Liver (tissue), 9 donors: ENCODE data around the gene SPATA31A6. TPM values are rescaled to one million over a fixed set of nuclear protein-coding genes. Genes with fewer than 3 reads are reported as not detected.
"Not testable (repeated sequence)": the region's sequence is repeated elsewhere in the genome, so short reads cannot be mapped to it uniquely, and the experiment has no call there.

Source experiments
- DNase-seq: peaks from one replicate; pipeline ENCODE4 v3.0.0-alpha.2; 2017; ENCODE audit warnings: low spot score
- H3K27ac ChIP-seq, 2 donors: one replicate each; pipeline ENCODE4 v1.7.0; 2013; ENCODE audit warnings: inconsistent platforms in 2 of 2, low read length in 2 of 2, control low read depth in 1 of 2, low read depth in 1 of 2, mild to moderate bottlenecking in 1 of 2
- H3K27me3 ChIP-seq, 4 donors: one replicate each; pipeline versions ENCODE4 v1.6.1 to v1.7.0; 2013; ENCODE audit warnings: low read length in 3 of 4, inconsistent platforms in 1 of 4, mild to moderate bottlenecking in 1 of 4, moderate library complexity in 1 of 4; ENCODE audit not compliant: control insufficient read depth in 4 of 4, insufficient read depth in 4 of 4
- H3K36me3 ChIP-seq, 4 donors: one replicate each; pipeline versions ENCODE4 v1.6.1 to v1.7.0; 2013; ENCODE audit warnings: low read length in 3 of 4, mild to moderate bottlenecking in 3 of 4, low read depth in 1 of 4, moderate library complexity in 1 of 4; ENCODE audit not compliant: control insufficient read depth in 4 of 4, insufficient read depth in 3 of 4
- H3K4me1 ChIP-seq, 4 donors: one replicate each; pipeline versions ENCODE4 v1.6.1 to v1.7.0; 2013; ENCODE audit warnings: low read length in 3 of 4, mild to moderate bottlenecking in 3 of 4, moderate library complexity in 1 of 4; ENCODE audit not compliant: control insufficient read depth in 4 of 4, insufficient read depth in 4 of 4
- H3K4me3 ChIP-seq, 3 donors: one replicate each; pipeline versions ENCODE4 v1.6.1 to v1.7.0; 2013; ENCODE audit warnings: low read length in 3 of 3, control low read depth in 1 of 3, low read depth in 1 of 3, mild to moderate bottlenecking in 1 of 3
- H3K9ac ChIP-seq, 2 donors: one replicate each; pipeline ENCODE4 v1.7.0; 2013; ENCODE audit warnings: low read length in 2 of 2, mild to moderate bottlenecking in 2 of 2, moderate library complexity in 2 of 2, control low read depth in 1 of 2, low read depth in 1 of 2
- H3K9me3 ChIP-seq, 4 donors: one replicate each; pipeline versions ENCODE4 v1.6.1 to v1.7.0; 2013; ENCODE audit warnings: low read length in 3 of 4; ENCODE audit not compliant: control insufficient read depth in 4 of 4
- WGBS: extraction: QIAGEN DNeasy Blood & Tissue Kit; methylation state at CpG from one replicate; pipeline ENCODE4 v1.1.7; 2013; 5-methylcytosine and 5-hydroxymethylcytosine counted together
- polyA plus RNA-seq, 2 donors: library from polyadenylated mRNA; stranded (reverse) in 1 of 2; unstranded in 1 of 2; fragments of 200-250 nt in 1 of 2; fragments of >200 nt in 1 of 2; fragmentation: Nextera tagmentation in 1 of 2; extraction: Ambion mirVana in 1 of 2; gene quantifications; one replicate each; pipeline versions ENCODE4 v1.2.1 to v1.2.3, GENCODE V29; 2013 to 2015
- total RNA-seq, 2 donors: library from RNA; depleted of rRNA; stranded (reverse); fragments of >200 nt; gene quantifications; one replicate each; pipeline ENCODE4 v1.2.3, GENCODE V29; 2014
- donor health status: healthy.
- donor health status: healthy.
- donor health status: healthy.
- donor health status: healthy.
- donor health status: healthy.

Gene SPATA31A6
- not detected for total RNA-seq
- polyA plus RNA-seq = not detected

- DNase-seq, H3K4me3 ChIP-seq, H3K9ac ChIP-seq, H3K36me3 ChIP-seq, H3K9me3 ChIP-seq, H3K4me1 ChIP-seq, H3K27ac ChIP-seq, H3K27me3 ChIP-seq: not testable (repeated sequence)
- 83% methylated on average over 3 of the region's 5 CpGs for WGBS
Observed at GRCh38 chr9:42183359-42183758, at the start of gene SPATA31A6. Gene SPATA31A6 (plus strand): TSS chr9:42183659. CDS start chr9:42183688, 29 bp downstream.

- H3K4me3 ChIP-seq, DNase-seq, H3K4me1 ChIP-seq, H3K9ac ChIP-seq, H3K36me3 ChIP-seq, H3K27me3 ChIP-seq, H3K9me3 ChIP-seq, H3K27ac ChIP-seq: not testable (repeated sequence)
- WGBS = 7% methylated on average over 1 of the region's 1 CpG
Observed at GRCh38 chr9:42160299-42160698, 23.2 kb upstream of the SPATA31A6 start.

DNA sequence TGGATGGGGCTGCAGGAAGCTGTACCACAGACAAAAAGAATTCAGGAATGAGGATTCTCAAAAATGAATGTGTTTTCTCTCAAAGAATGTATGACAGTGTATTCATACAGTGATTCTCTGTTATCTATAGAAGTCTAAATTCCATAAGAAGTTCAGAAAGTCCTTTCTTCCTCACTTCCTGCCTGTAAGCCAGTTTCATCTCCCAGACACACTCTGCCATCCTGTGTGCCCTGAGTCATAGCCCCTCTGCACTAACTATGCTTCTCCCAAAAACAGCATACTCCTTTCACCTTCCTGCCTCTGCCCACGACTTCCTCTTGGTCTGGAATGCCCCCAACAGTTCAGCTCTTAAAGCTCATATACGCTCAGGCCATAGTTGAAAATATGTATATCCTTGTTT, 36.4 kb downstream of the SPATA31A6 start:
- H3K4me3 ChIP-seq, H3K27me3 ChIP-seq, H3K9me3 ChIP-seq, H3K27ac ChIP-seq, DNase-seq, H3K9ac ChIP-seq, H3K36me3 ChIP-seq, H3K4me1 ChIP-seq: not testable (repeated sequence)
- WGBS = 37% methylated on average over 2 of the region's 2 CpGs

GRCh38 chr9:42223230-42223629, 39.8 kb downstream of the SPATA31A6 start:
- not testable (repeated sequence) for H3K27ac ChIP-seq, H3K27me3 ChIP-seq, H3K4me1 ChIP-seq, DNase-seq, H3K36me3 ChIP-seq, H3K9ac ChIP-seq, H3K4me3 ChIP-seq, H3K9me3 ChIP-seq
- 86% methylated on average over 10 of the region's 10 CpGs for WGBS

DNA sequence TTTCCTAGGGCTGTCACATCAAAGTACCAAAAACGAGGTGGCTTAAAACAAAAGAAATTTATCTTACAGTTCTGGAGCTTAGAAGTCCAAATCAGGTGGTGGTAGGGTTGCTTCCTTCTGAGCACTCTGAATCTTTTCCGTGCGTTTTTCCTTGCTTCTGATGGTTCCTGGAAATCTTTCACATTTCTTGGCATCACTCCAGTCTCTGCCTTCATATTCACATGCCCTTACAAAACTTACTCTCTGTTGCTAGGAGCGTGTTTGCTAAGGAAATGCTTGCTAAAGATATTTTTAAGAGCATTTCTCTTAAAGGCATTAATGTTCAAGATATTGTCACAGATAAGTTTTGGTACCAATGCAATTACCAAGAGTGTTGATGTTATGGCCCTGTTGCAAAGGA, 49.6 kb downstream of the SPATA31A6 start:
- not testable (repeated sequence) for H3K27me3 ChIP-seq, H3K4me3 ChIP-seq, H3K9ac ChIP-seq, H3K4me1 ChIP-seq, H3K36me3 ChIP-seq, DNase-seq, H3K9me3 ChIP-seq, H3K27ac ChIP-seq
- WGBS = 47% methylated on average over 4 of the region's 4 CpGs

DNA sequence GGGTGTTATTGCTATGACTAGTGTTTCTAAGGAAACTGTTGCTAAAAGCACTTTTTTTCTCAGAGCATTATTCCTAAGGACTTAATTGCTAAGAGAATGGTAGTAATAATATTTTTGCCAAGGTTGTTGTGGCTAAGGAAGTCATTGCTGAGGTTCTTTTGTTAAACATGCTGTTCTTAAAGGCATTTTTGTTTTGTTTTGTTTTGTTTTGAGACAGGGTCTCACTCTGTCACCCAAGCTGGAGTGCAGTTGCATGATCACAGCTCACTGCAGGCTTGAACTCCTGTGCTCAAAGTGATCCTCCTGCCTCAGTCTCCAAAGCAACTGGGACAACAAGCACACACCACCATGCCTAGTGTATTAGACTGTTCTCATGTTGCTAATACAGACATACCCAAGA, 51.2 kb downstream of the SPATA31A6 start:
- not testable (repeated sequence) for H3K4me1 ChIP-seq, H3K36me3 ChIP-seq, DNase-seq, H3K27me3 ChIP-seq, H3K9ac ChIP-seq, H3K9me3 ChIP-seq, H3K27ac ChIP-seq, H3K4me3 ChIP-seq

DNA sequence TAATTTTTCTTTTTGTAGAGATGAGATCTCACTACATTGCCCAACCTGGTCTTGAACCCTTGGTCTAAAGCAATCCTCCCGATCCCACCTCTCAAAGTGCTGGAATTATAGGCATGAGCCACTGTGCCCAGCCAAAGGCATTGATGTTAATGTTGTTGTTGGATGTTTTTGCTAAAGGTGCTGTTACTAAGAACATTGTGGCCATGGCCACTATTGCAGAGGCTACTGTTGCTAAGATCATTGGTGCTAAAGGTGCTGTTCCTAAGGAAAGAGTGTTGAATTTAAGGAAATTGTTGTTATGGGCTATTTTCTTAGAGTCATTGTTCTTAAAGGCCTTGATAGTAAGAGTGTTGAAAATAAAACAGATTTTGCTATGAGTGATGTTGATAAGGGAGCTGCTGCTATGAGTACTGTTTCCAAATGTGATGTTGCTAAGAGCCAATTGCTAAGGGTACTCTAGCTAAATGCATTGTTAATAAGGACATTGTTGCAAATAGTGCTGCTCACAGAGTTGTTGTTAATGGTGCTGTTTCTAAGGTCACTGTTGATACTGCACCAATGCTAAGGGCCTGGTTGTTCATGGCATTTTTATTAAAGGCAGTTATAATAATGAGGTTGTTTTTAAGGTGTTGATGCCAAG, 52.0 kb downstream of the SPATA31A6 start:
- H3K27me3 ChIP-seq, H3K27ac ChIP-seq, H3K9me3 ChIP-seq, H3K4me3 ChIP-seq, DNase-seq, H3K36me3 ChIP-seq, H3K4me1 ChIP-seq, H3K9ac ChIP-seq: not testable (repeated sequence)
- WGBS = no CpG with 5 or more reads among the region's 1 CpG

DNA sequence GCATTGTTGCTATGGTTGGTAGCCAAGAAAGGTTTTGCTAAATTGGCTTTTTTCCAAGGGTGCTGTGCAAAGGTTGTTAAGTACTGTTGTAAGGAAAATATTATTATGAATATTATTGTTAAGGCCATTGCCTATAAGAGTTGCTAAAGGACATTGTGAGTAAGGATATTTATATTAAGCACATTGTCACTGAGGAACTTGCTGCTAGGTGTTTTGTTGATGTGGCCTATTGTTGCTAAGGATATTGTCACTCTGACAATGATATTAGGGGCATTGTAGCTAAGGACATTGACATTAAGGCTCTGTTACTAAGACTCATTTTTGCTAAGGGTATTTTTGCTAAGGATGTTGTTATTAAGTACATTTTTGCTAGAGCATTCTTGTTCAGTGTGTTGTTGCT, 52.6 kb downstream of the SPATA31A6 start:
- not testable (repeated sequence) for H3K27me3 ChIP-seq, DNase-seq, H3K36me3 ChIP-seq, H3K4me3 ChIP-seq, H3K27ac ChIP-seq, H3K9ac ChIP-seq, H3K4me1 ChIP-seq, H3K9me3 ChIP-seq

DNA sequence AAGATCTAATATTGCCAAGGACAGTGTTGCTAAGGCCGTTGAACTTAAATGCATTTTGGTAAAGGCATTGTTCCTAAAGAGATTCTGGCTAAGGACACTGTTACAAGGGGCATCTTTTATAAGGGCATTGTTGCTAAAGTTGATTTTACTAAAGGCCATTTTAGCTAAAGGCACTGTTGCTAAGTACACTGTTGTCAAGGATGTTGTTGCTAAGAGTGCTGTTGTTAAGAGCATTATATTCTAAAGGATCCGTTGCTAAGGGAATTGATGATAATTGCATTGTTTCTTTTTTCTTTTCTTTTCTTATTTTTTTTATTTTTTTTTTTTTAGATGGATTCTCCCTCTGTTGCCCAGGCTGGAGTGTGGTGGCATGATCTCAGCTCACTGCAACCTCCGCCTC, 53.9 kb downstream of the SPATA31A6 start:
- H3K9me3 ChIP-seq, H3K27me3 ChIP-seq, H3K36me3 ChIP-seq, H3K4me3 ChIP-seq, DNase-seq, H3K27ac ChIP-seq, H3K4me1 ChIP-seq, H3K9ac ChIP-seq: not testable (repeated sequence)
- WGBS = 81% methylated on average over 3 of the region's 3 CpGs
